Testis (tissue), 3 donors: ENCODE results near the gene PRSS35. TPM values are rescaled to one million over a fixed set of nuclear protein-coding genes. Genes with fewer than 3 reads are reported as not detected.

ENCODE experiments used
- DNase-seq: peaks from one replicate; pipeline ENCODE4 v3.0.0-alpha.2; 2019
- H3K27ac ChIP-seq, 2 donors: fragments of 200-600 bp; sonication (generic); one replicate each; pipeline ENCODE4 v1.5.1; 2019
- H3K27me3 ChIP-seq: fragments of 200-600 bp; sonication (generic); one replicate; pipeline ENCODE4 v1.5.1; 2019
- H3K36me3 ChIP-seq: fragments of 200-600 bp; sonication (generic); one replicate; pipeline ENCODE4 v1.5.1; 2017; ENCODE audit warnings: low read depth; ENCODE audit errors: missing control alignments
- H3K4me1 ChIP-seq: fragments of 200-600 bp; sonication (generic); one replicate; pipeline ENCODE4 v1.5.1; 2019
- H3K4me3 ChIP-seq, 2 donors: fragments of 200-600 bp; sonication (generic); one replicate each; pipeline ENCODE4 v1.5.1; 2017 to 2019
- H3K9me3 ChIP-seq: fragments of 200-600 bp; sonication (generic); one replicate; pipeline ENCODE4 v1.5.1; 2017
- CTCF ChIP-seq, 3 experiments: fragments of 450-650 bp in 2 of 3; fragments of 200-600 bp in 1 of 3; sonication (generic) in 1 of 3; IDR thresholded peaks; one replicate each; pipeline ENCODE4 v1.5.1; 2016 to 2019; ENCODE audit warnings: antibody characterized with exemption in 3 of 3, mild to moderate bottlenecking in 2 of 3, moderate library complexity in 1 of 3
- POLR2A ChIP-seq: fragments of 450-650 bp; IDR thresholded peaks from one replicate; pipeline ENCODE4 v1.6.1; 2017; ENCODE audit warnings: antibody characterized with exemption, mild to moderate bottlenecking, moderate library complexity
- WGBS, 2 donors: methylation state at CpG; one replicate each; pipeline ENCODE4 v1.1.5; 2018; 5-methylcytosine and 5-hydroxymethylcytosine counted together
- intact Hi-C: fragments of 100-400 bp; cut with DNase I; formaldehyde crosslinking; loops from one replicate; pipeline ENCODE4 v1.15.1; 2023; ENCODE audit warnings: low total_unique reads
- polyA plus RNA-seq: library from polyadenylated mRNA; stranded (reverse); fragments of 350-450 nt; fragmentation: Illumina TruSeq; extraction: RNeasy Lipid Tissue Mini Kit (QIAGEN cat#74804); gene quantifications from one replicate; pipeline ENCODE4 v1.2.3, GENCODE V29; 2014; ENCODE audit warnings: low read depth, low replicate concordance; ENCODE audit not compliant: insufficient read depth
- total RNA-seq, 2 donors: library from RNA; depleted of rRNA; stranded (reverse); fragments of >200 nt; gene quantifications; one replicate each; pipeline ENCODE4 v1.2.3, GENCODE V29; 2016

Gene PRSS35
- total and polyA plus RNA-seq, 3 donors from 2014 or later: 2.3 to 6.9 (median 3.4) TPM

- no peak for DNase-seq
- TF ChIP-seq POLR2A (no peak), CTCF (IDR thresholded peaks at IDR 0.05) (peak in 2 of 3 experiments; percentile 16 to 35)
- intact Hi-C loops: loop anchor here (10.0 kb wide), 2 partner anchors 94 to 304 kb away; no protein-coding TSS in a partner anchor
- Histone ChIP-seq H3K9me3 (no peaks in the 10 kb centered on the region), H3K27me3 (no peaks in the 10 kb centered on the region), H3K36me3 (no peaks in the 10 kb centered on the region), H3K27ac (no peak overlapping the region), H3K4me1 (no peaks in the 10 kb centered on the region), H3K4me3 (no peak overlapping the region)
- WGBS, 2 donors: 66 to 72% methylated on average over 4 of the region's 4 CpGs
Observed at GRCh38 chr6:83518816-83519480, 6.6 kb downstream of the PRSS35 start.

GRCh38 chr6:83536034-83536646 is 23.8 kb downstream of the PRSS35 start:
- 30 to 31% methylated on average over 5 of the region's 5 CpGs for WGBS, 2 donors
- H3K9me3 ChIP-seq: no peaks in the 10 kb centered on the region
- intact Hi-C loops: no loop called here
- H3K27ac ChIP-seq: no peak overlapping the region
- no peaks in the 10 kb centered on the region for H3K27me3 ChIP-seq
- TF ChIP-seq POLR2A (no peak), CTCF (IDR thresholded peaks at IDR 0.05) (peak in 2 of 3 experiments; percentile 53 to 91)
- peak; percentile 88 for DNase-seq
- no peaks in the 10 kb centered on the region for H3K36me3 ChIP-seq
- H3K4me1 ChIP-seq: no peaks in the 10 kb centered on the region
- H3K4me3 ChIP-seq: no peak overlapping the region

- intact Hi-C loops: no loop called here
- H3K36me3 ChIP-seq: no peaks in the 10 kb centered on the region
- 61 to 66% methylated on average over 4 of the region's 4 CpGs for WGBS, 2 donors
- H3K27me3 ChIP-seq: no peaks in the 10 kb centered on the region
- H3K4me1 ChIP-seq: no peaks in the 10 kb centered on the region
- TF ChIP-seq POLR2A (no peak), CTCF (IDR thresholded peaks at IDR 0.05) (no peak)
- H3K9me3 ChIP-seq: no peaks in the 10 kb centered on the region
- H3K4me3 ChIP-seq: no peak overlapping the region
- DNase-seq: no peak
- H3K27ac ChIP-seq: no peak overlapping the region
Observed at GRCh38 chr6:83536647-83537589, 24.6 kb downstream of the PRSS35 start.

GRCh38 chr6:83539678-83540077 is 27.3 kb downstream of the PRSS35 start:
- intact Hi-C loops: no loop called here
- WGBS, 2 donors: 74 to 76% methylated on average over 4 of the region's 4 CpGs
- no peak for DNase-seq
- no peaks in the 10 kb centered on the region for H3K9me3 ChIP-seq
- no peak overlapping the region for H3K4me3 ChIP-seq
- no peak overlapping the region for H3K27ac ChIP-seq
- no peaks in the 10 kb centered on the region for H3K27me3 ChIP-seq
- TF ChIP-seq CTCF (IDR thresholded peaks at IDR 0.05) (no peak), POLR2A (no peak)
- no peaks in the 10 kb centered on the region for H3K36me3 ChIP-seq
- no peaks in the 10 kb centered on the region for H3K4me1 ChIP-seq
